GM18517 (cell line): ENCODE results near the gene OTUB2.

Experiments
- ATAC-seq: cut with Tn5 transposase; IDR thresholded peaks from one replicate; pipeline ENCODE4 v1.9.1; 2021; ENCODE audit warnings: mild to moderate bottlenecking, moderate library complexity; ENCODE audit not compliant: unreplicated experiment

OTUB2 gene

GRCh38 chr14:94093418-94093817, 67.3 kb downstream of the OTUB2 start:
- ATAC-seq, result no peak

GRCh38 chr14:94097091-94097490, 71.0 kb downstream of the OTUB2 start:
- no peak for ATAC-seq
